ENCODE data around the gene ELANE. TPM values are rescaled to one million over a fixed set of nuclear protein-coding genes. Genes with fewer than 3 reads are reported as not detected.

ELANE gene
- total and polyA plus RNA-seq, 4 donors = 0.17 to 37.4 (median 1.8) TPM

- 95% methylated on average over 53 of the region's 53 CpGs for WGBS
- Histone ChIP-seq H3K9ac (ENCODE audit: low read depth in 1 of 2, low read length in 2 of 2) (no peak overlapping the region), H3K27ac (ENCODE audit: low read depth in 1 of 2, low read length in 2 of 2) (no peak overlapping the region), H3K4me1 (ENCODE audit: control insufficient read depth in 4 of 4, insufficient read depth in 4 of 4, low read length in 3 of 4) (peaks cover 11 to 34% (median 28%) of the 10 kb centered on the region in 4 donors), H3K36me3 (ENCODE audit: control insufficient read depth in 4 of 4, insufficient read depth in 3 of 4, low read depth in 1 of 4, low read length in 3 of 4) (peaks cover 30 to 55% (median 49%) of the 10 kb centered on the region in 4 donors), H3K4me3 (ENCODE audit: low read depth in 1 of 3, low read length in 3 of 3) (no peak overlapping the region), H3K9me3 (ENCODE audit: control insufficient read depth in 4 of 4, low read length in 3 of 4) (no peaks in the 10 kb centered on the region), H3K27me3 (ENCODE audit: control insufficient read depth in 4 of 4, insufficient read depth in 4 of 4, low read length in 3 of 4) (no peaks in the 10 kb centered on the region)
- TF ChIP-seq ZBTB33 (IDR thresholded peaks at IDR 0.05) = no peak
- TF ChIP-seq ATF3 (IDR thresholded peaks at IDR 0.05) = no peak
- TF ChIP-seq RAD21 (IDR thresholded peaks at IDR 0.05) = no peak
- no peak for TF ChIP-seq CTCF (IDR thresholded peaks at IDR 0.05; ENCODE audit: low read depth, low read length, missing input control)
- no peak for TF ChIP-seq JUND (IDR thresholded peaks at IDR 0.05)
- TF ChIP-seq REST (IDR thresholded peaks at IDR 0.05) = no peak
- no peak for TF ChIP-seq MAX (IDR thresholded peaks at IDR 0.05)
- no peak for TF ChIP-seq NR2F2 (IDR thresholded peaks at IDR 0.05)
- TF ChIP-seq HNF4A (conservative IDR thresholded peaks at IDR 0.05) = no peak
- TF ChIP-seq HNF4G (IDR thresholded peaks at IDR 0.05) = no peak
- TF ChIP-seq SP1 (IDR thresholded peaks at IDR 0.05) = no peak
- no peak for TF ChIP-seq GABPA (IDR thresholded peaks at IDR 0.05 in 1 of 2, conservative IDR thresholded peaks at IDR 0.05 in 1 of 2)
- TF ChIP-seq YY1 (IDR thresholded peaks at IDR 0.05) = no peak
- no peak for TF ChIP-seq EGR1 (IDR thresholded peaks at IDR 0.05; ENCODE audit: low read depth in 2 of 2)
- TF ChIP-seq RXRA (IDR thresholded peaks at IDR 0.05) = no peak
- TF ChIP-seq TAF1 (conservative IDR thresholded peaks at IDR 0.05) = no peak
- no peak for TF ChIP-seq FOXA1 (IDR thresholded peaks at IDR 0.05)
- no peak for TF ChIP-seq FOXA2 (IDR thresholded peaks at IDR 0.05)
- no peak for DNase-seq (ENCODE audit: low spot score)
These were observed 47.5 kb upstream of the ELANE start for GRCh38 chr19:804419-805165.
